HepG2 (cell line): ENCODE data around the gene BAG5. TPM values are rescaled to one million over a fixed set of nuclear protein-coding genes. Genes with fewer than 3 reads are reported as not detected.

Experiments
- ATF1 ChIP-seq: IDR thresholded peaks from 2 replicates; pipeline ENCODE4 v1.6.1; 2016; ENCODE audit warnings: mild to moderate bottlenecking, control low read depth
- BCLAF1 ChIP-seq: fragments of 450-650 bp; IDR thresholded peaks from 2 replicates; pipeline ENCODE4 v1.6.1; 2017; ENCODE audit warnings: mild to moderate bottlenecking
- CBX5 ChIP-seq: sonication (generic); formaldehyde crosslinking; IDR thresholded peaks from 2 replicates; pipeline ENCODE4 v1.4.0; 2020; ENCODE audit warnings: missing genetic modification reagents, borderline replicate concordance
- ERF ChIP-seq: IDR thresholded peaks from 2 replicates; pipeline ENCODE4 v1.6.1; 2018; ENCODE audit warnings: missing biosample characterization, missing genetic modification reagents
- KDM2A ChIP-seq: sonication (generic); formaldehyde crosslinking; IDR thresholded peaks from 2 replicates; pipeline ENCODE4 v1.4.0; 2020; ENCODE audit warnings: low read depth, missing genetic modification reagents, borderline replicate concordance
- LRRFIP1 ChIP-seq: sonication (generic); formaldehyde crosslinking; conservative IDR thresholded peaks from 2 replicates; pipeline ENCODE4 v1.4.0; 2020; ENCODE audit warnings: missing genetic modification reagents
- MATR3 ChIP-seq: sonication (generic); formaldehyde crosslinking; IDR thresholded peaks from 2 replicates; pipeline ENCODE4 v1.4.0; 2020; ENCODE audit warnings: missing genetic modification reagents
- MEIS2 ChIP-seq: sonication (generic); formaldehyde crosslinking; IDR thresholded peaks from 2 replicates; pipeline ENCODE4 v1.9.0; 2021; ENCODE audit warnings: mild to moderate bottlenecking, missing genetic modification reagents
- MXD3 ChIP-seq: IDR thresholded peaks from 2 replicates; pipeline ENCODE4 v1.6.1; 2016; ENCODE audit warnings: mild to moderate bottlenecking, missing biosample characterization, missing genetic modification reagents
- NFE2L1 ChIP-seq: sonication (generic); formaldehyde crosslinking; IDR thresholded peaks from 2 replicates; pipeline ENCODE4 v1.4.0; 2020; ENCODE audit warnings: missing genetic modification reagents, mild to moderate bottlenecking, borderline replicate concordance
- PAF1 ChIP-seq: IDR thresholded peaks from 2 replicates; pipeline ENCODE4 v1.6.1; 2016; ENCODE audit warnings: missing genetic modification reagents, missing compliant biosample characterization
- RNF219 ChIP-seq: sonication (generic); formaldehyde crosslinking; IDR thresholded peaks from 2 replicates; pipeline ENCODE4 v1.5.0; 2020; ENCODE audit warnings: mild to moderate bottlenecking, missing genetic modification reagents
- SNRNP70 ChIP-seq: fragments of 200-400 bp; formaldehyde crosslinking; IDR thresholded peaks from 2 replicates; pipeline ENCODE4 v1.6.1; 2017; ENCODE audit warnings: mild to moderate bottlenecking, low read depth, low read length, moderate library complexity
- SP1 ChIP-seq, 2 experiments: fragments of 450-650 bp in 1 of 2; sonication (generic) in 1 of 2; formaldehyde crosslinking in 1 of 2; IDR thresholded peaks; 2 replicates each; pipeline versions ENCODE4 v1.4.0 to v1.6.1; 2016 to 2020; ENCODE audit warnings: missing genetic modification reagents in 1 of 2
- TFDP2 ChIP-seq: sonication (generic); formaldehyde crosslinking; IDR thresholded peaks from 2 replicates; pipeline ENCODE4 v1.4.0; 2020; ENCODE audit warnings: missing genetic modification reagents
- TOPORS ChIP-seq: sonication (generic); formaldehyde crosslinking; IDR thresholded peaks from 2 replicates; pipeline ENCODE4 v1.8.0; 2023; ENCODE audit warnings: mild to moderate bottlenecking, missing genetic modification reagents
- ZNF224 ChIP-seq: sonication (generic); formaldehyde crosslinking; IDR thresholded peaks from 2 replicates; pipeline ENCODE4 v1.5.0; 2020; ENCODE audit warnings: mild to moderate bottlenecking, missing genetic modification reagents
- ZNF572 ChIP-seq: sonication (generic); formaldehyde crosslinking; IDR thresholded peaks from 2 replicates; pipeline ENCODE4 v1.5.1; 2020; ENCODE audit warnings: mild to moderate bottlenecking, missing genetic modification reagents
- ZNF639 ChIP-seq: conservative IDR thresholded peaks from 2 replicates; pipeline ENCODE4 v1.6.1; 2018; ENCODE audit warnings: missing genetic modification reagents
- ZNF7 ChIP-seq: IDR thresholded peaks from 2 replicates; pipeline ENCODE4 v1.6.1; 2016; ENCODE audit warnings: missing biosample characterization, missing genetic modification reagents
- ZSCAN9 ChIP-seq: IDR thresholded peaks from 2 replicates; pipeline ENCODE4 v1.6.1; 2016; ENCODE audit warnings: borderline replicate concordance
- polyA plus RNA-seq, 8 experiments: library from polyadenylated mRNA; depleted of rRNA in 3 of 8; stranded (reverse) in 7 of 8; unstranded in 1 of 8; fragments of >200 nt; fragmentation: Illumina TruSeq in 4 of 8; extraction: Trizol in 4 of 8; gene quantifications; 2 replicates each; pipeline versions ENCODE4 v1.2.1 to v1.2.3, GENCODE V29; 2011 to 2016; ENCODE audit warnings: low read depth in 4 of 8, missing spikeins in 1 of 8, mixed read lengths in 1 of 8; ENCODE audit not compliant: insufficient read depth in 1 of 8
- total RNA-seq, 5 experiments: library from RNA; depleted of rRNA; stranded (reverse); fragments of >200 nt; fragmentation: Illumina TruSeq; extraction: Trizol; gene quantifications; 2 replicates each; pipeline ENCODE4 v1.2.3, GENCODE V29; 2016; ENCODE audit warnings: low read depth in 1 of 5

Gene BAG5
- total and polyA plus RNA-seq, 2 of the 13 experiments (the other 11 are each of a cell fraction or from before 2014, with no cell fraction given), result 3.5 to 21.0 TPM

- TF ChIP-seq RNF219 (CRISPR knock-in tag), result no peak
- no peak for TF ChIP-seq SP1 (IDR thresholded peaks at IDR 0.05)
- TF ChIP-seq SP1 (CRISPR knock-in tag; IDR thresholded peaks at IDR 0.05), result no peak
- TF ChIP-seq ZNF7 (CRISPR knock-in tag), result no peak
- no peak for TF ChIP-seq TOPORS (CRISPR knock-in tag)
- TF ChIP-seq ATF1, result no peak
- 0 out of 2 replicates have a peak, but pooled peaks have one; percentile 36 for TF ChIP-seq KDM2A (CRISPR knock-in tag)
- TF ChIP-seq ZNF639 (CRISPR knock-in tag), result no peak
- no peak for TF ChIP-seq MATR3 (CRISPR knock-in tag)
- no peak for TF ChIP-seq MXD3 (CRISPR knock-in tag)
- no peak for TF ChIP-seq ERF (CRISPR knock-in tag)
- TF ChIP-seq LRRFIP1, result no peak
- no peak for TF ChIP-seq NFE2L1 (CRISPR knock-in tag)
- TF ChIP-seq CBX5, result no peak
- no peak for TF ChIP-seq BCLAF1
- TF ChIP-seq ZNF224 (CRISPR knock-in tag), result no peak
- TF ChIP-seq ZSCAN9 (CRISPR knock-in tag), result no peak
- TF ChIP-seq SNRNP70, result no peak
- no peak for TF ChIP-seq TFDP2 (CRISPR knock-in tag)
- no peak for TF ChIP-seq MEIS2 (CRISPR knock-in tag)
- TF ChIP-seq PAF1 (CRISPR knock-in tag), result no peak
- TF ChIP-seq ZNF572 (CRISPR knock-in tag), result no peak
Measured at GRCh38 chr14:103542605-103543088, 19.8 kb downstream of the BAG5 start (continued).
